H1 (cell line): ENCODE measurements around the gene NDUFB10. TPM values are rescaled to one million over a fixed set of nuclear protein-coding genes. Genes with fewer than 3 reads are reported as not detected.

Experiments used
- CTCF ChIA-PET: fragments of 300-600 bp; sonication (Branson Sonifier 250); formaldehyde crosslinking; loops from one replicate; lab custom pipeline; 2021; ENCODE audit not compliant: partially characterized antibody; lab: Charles Lee
- POLR2A ChIA-PET: fragments of 300-600 bp; sonication (Branson Sonifier 250); formaldehyde crosslinking; loops from one replicate; lab custom pipeline; 2021; ENCODE audit warnings: inconsistent platforms; ENCODE audit not compliant: partially characterized antibody; lab: Charles Lee
- DNase-seq, 2 experiments: peaks; one replicate each; pipeline versions ENCODE4 v3.0.0 to v3.0.0-alpha.2; 2010 to 2022; ENCODE audit warnings: low spot score in 2 of 2, low read depth in 1 of 2, mixed read lengths in 1 of 2
- FAIRE-seq: peaks from 2 replicates; lab custom pipeline; 2011; peaks lifted over from hg19 to GRCh38; lab: Jason Lieb, UNC
- H2AFZ ChIP-seq: 2 replicates; pipeline ENCODE4 v1.8.1; 2012; ENCODE audit warnings: low read length, inconsistent platforms
- H2AK5ac ChIP-seq: 2 replicates; pipeline ENCODE4 v1.6.1; 2013; ENCODE audit warnings: low read depth, low read length
- H2BK120ac ChIP-seq: replicated peaks from 2 replicates; pipeline ENCODE3; 2013; ENCODE audit warnings: low read depth, low read length, inconsistent platforms
- H2BK12ac ChIP-seq: 2 replicates; pipeline ENCODE4 v1.6.1; 2013; ENCODE audit warnings: low read depth, low read length
- H2BK15ac ChIP-seq: 2 replicates; pipeline ENCODE4 v1.6.1; 2013; ENCODE audit warnings: low read length
- H2BK20ac ChIP-seq: 2 replicates; pipeline ENCODE4 v1.6.1; 2013; ENCODE audit warnings: low read length
- H2BK5ac ChIP-seq: 2 replicates; pipeline ENCODE4 v1.6.1; 2013; ENCODE audit warnings: low read depth, low read length
- H3K14ac ChIP-seq: 2 replicates; pipeline ENCODE4 v1.6.1; 2013; ENCODE audit warnings: inconsistent platforms; ENCODE audit not compliant: insufficient read length
- H3K18ac ChIP-seq: 2 replicates; pipeline ENCODE4 v1.6.1; 2013; ENCODE audit warnings: low read length; ENCODE audit errors: extremely low read depth
- H3K23ac ChIP-seq: 2 replicates; pipeline ENCODE4 v1.6.1; 2013; ENCODE audit warnings: inconsistent platforms; ENCODE audit not compliant: insufficient read length
- H3K23me2 ChIP-seq: 2 replicates; pipeline ENCODE4 v1.6.1; 2013; ENCODE audit warnings: low read depth, low read length
- H3K27ac ChIP-seq: 2 replicates; pipeline ENCODE4 v1.6.1; 2011; ENCODE audit warnings: low read depth, low read length, inconsistent platforms
- H3K27me3 ChIP-seq, 4 experiments: replicated peaks in 1 of 4; 1 replicate in 1 of 4; 2 replicates in 3 of 4; pipeline versions ENCODE4 v1.6.1 to v1.8.1; 2011 to 2013; ENCODE audit warnings: low read length in 3 of 4, mild to moderate bottlenecking in 3 of 4, inconsistent platforms in 2 of 4, mixed read lengths in 2 of 4, moderate library complexity in 1 of 4; ENCODE audit not compliant: control insufficient read depth in 3 of 4, insufficient read depth in 3 of 4; ENCODE audit errors: extremely low read depth in 1 of 4
- H3K36me3 ChIP-seq, 4 experiments: 2 replicates each; pipeline versions ENCODE4 v1.6.1 to v1.8.1; 2011 to 2013; ENCODE audit warnings: mild to moderate bottlenecking in 4 of 4, low read length in 3 of 4, moderate library complexity in 2 of 4, control low read depth in 1 of 4, inconsistent platforms in 1 of 4; ENCODE audit not compliant: insufficient read depth in 4 of 4, control insufficient read depth in 2 of 4
- H3K4ac ChIP-seq: replicated peaks from 2 replicates; pipeline ENCODE3; 2013; ENCODE audit warnings: low read length, low read depth, mixed read lengths, inconsistent platforms; ENCODE audit not compliant: insufficient read length
- H3K4me1 ChIP-seq, 4 experiments: replicated peaks in 1 of 4; 1 replicate in 1 of 4; 2 replicates in 3 of 4; pipeline versions ENCODE4 v1.6.1 to v1.8.1; 2011 to 2013; ENCODE audit warnings: low read length in 3 of 4, inconsistent platforms in 2 of 4, mixed read lengths in 1 of 4; ENCODE audit not compliant: insufficient read depth in 4 of 4, control insufficient read depth in 3 of 4
- H3K4me2 ChIP-seq, 2 experiments: 2 replicates each; pipeline versions ENCODE4 v1.6.1 to v1.8.1; 2011 to 2013; ENCODE audit warnings: low read depth in 2 of 2, low read length in 2 of 2, control low read depth in 1 of 2, inconsistent platforms in 1 of 2, mild to moderate bottlenecking in 1 of 2; ENCODE audit not compliant: insufficient read depth in 1 of 2
- H3K4me3 ChIP-seq, 4 experiments: fragments of 200-600, 300-600 bp in 1 of 4; sonication (generic), shearing (Covaris generic), sonication (Bioruptor Twin) in 1 of 4; 2 replicates each; pipeline versions ENCODE4 v1.5.1 to v1.8.1; 2011 to 2016; ENCODE audit warnings: low read length in 4 of 4, low read depth in 3 of 4, control low read depth in 2 of 4, inconsistent platforms in 2 of 4, mild to moderate bottlenecking in 2 of 4, mixed read lengths in 1 of 4, moderate library complexity in 1 of 4; ENCODE audit not compliant: insufficient read depth in 2 of 4; ENCODE audit errors: extremely low read depth in 1 of 4
- H3K56ac ChIP-seq: replicated peaks from 2 replicates; pipeline ENCODE3; 2013; ENCODE audit warnings: low read depth, mild to moderate bottlenecking, mixed read lengths, low read length, inconsistent platforms; ENCODE audit not compliant: insufficient read length
- H3K79me1 ChIP-seq: 2 replicates; pipeline ENCODE4 v1.6.1; 2013; ENCODE audit warnings: low read depth, low read length, control low read depth
- H3K79me2 ChIP-seq, 2 experiments: 2 replicates each; pipeline versions ENCODE4 v1.6.1 to v1.8.1; 2012 to 2013; ENCODE audit warnings: low read length in 2 of 2, mild to moderate bottlenecking in 2 of 2, inconsistent platforms in 1 of 2; ENCODE audit not compliant: insufficient read depth in 2 of 2, control insufficient read depth in 1 of 2
- H3K9ac ChIP-seq, 4 experiments: replicated peaks in 1 of 4; 1 replicate in 1 of 4; 2 replicates in 3 of 4; pipeline versions ENCODE4 v1.6.1 to v1.8.1; 2011 to 2013; ENCODE audit warnings: low read depth in 3 of 4, low read length in 3 of 4, control low read depth in 2 of 4, mild to moderate bottlenecking in 2 of 4, moderate library complexity in 2 of 4, inconsistent platforms in 1 of 4; ENCODE audit errors: extremely low read depth in 1 of 4
- H3K9me3 ChIP-seq, 2 experiments: 2 replicates each; pipeline versions ENCODE4 v1.6.1 to v1.8.1; 2012 to 2013; ENCODE audit warnings: mild to moderate bottlenecking in 2 of 2, moderate library complexity in 2 of 2, control low read depth in 1 of 2, inconsistent platforms in 1 of 2, low read depth in 1 of 2, low read length in 1 of 2, mixed read lengths in 1 of 2; ENCODE audit not compliant: insufficient read depth in 2 of 2
- H4K20me1 ChIP-seq, 2 experiments: replicated peaks in 1 of 2; 2 replicates each; pipeline versions ENCODE3 to v1.8.1; 2011 to 2013; ENCODE audit warnings: inconsistent platforms in 2 of 2, low read length in 2 of 2, mild to moderate bottlenecking in 1 of 2; ENCODE audit not compliant: insufficient read depth in 2 of 2, control insufficient read depth in 1 of 2
- H4K5ac ChIP-seq: 2 replicates; pipeline ENCODE4 v1.6.1; 2013; ENCODE audit warnings: low read length, low read depth, mixed read lengths, inconsistent platforms; ENCODE audit not compliant: insufficient read length
- H4K8ac ChIP-seq: 2 replicates; pipeline ENCODE4 v1.8.0; 2013; ENCODE audit warnings: mild to moderate bottlenecking, moderate library complexity, low read length, inconsistent platforms; ENCODE audit not compliant: insufficient read depth; ENCODE audit errors: extremely low read depth
- H4K91ac ChIP-seq: replicated peaks from 2 replicates; pipeline ENCODE3; 2013; ENCODE audit warnings: low read length, mixed read lengths, inconsistent platforms; ENCODE audit not compliant: insufficient read length
- EGR1 ChIP-seq: IDR thresholded peaks from 2 replicates; pipeline ENCODE4 v1.6.1; 2011; ENCODE audit warnings: low read depth, low read length, borderline replicate concordance
- NRF1 ChIP-seq: IDR thresholded peaks from 2 replicates; pipeline ENCODE4 v1.6.1; 2011; ENCODE audit warnings: mild to moderate bottlenecking, low read depth, low read length, improper control_type of control experiment
- SP1 ChIP-seq: IDR thresholded peaks from 2 replicates; pipeline ENCODE4 v1.6.1; 2011; ENCODE audit warnings: low read depth, low read length
- WGBS, 2 experiments: shearing (Covaris generic) in 1 of 2; methylation state at CpG; one replicate each; pipeline versions ENCODE4 v1.1.6 to v1.1.7; 2013 to 2015; ENCODE audit warnings: low lambda C conversion rate in 2 of 2, mixed read lengths in 2 of 2, inconsistent platforms in 1 of 2, low coverage in 1 of 2, missing lambda C conversion rate in 1 of 2; ENCODE audit not compliant: insufficient replicate concordance in 2 of 2, insufficient coverage in 1 of 2, insufficient read length in 1 of 2; ENCODE audit errors: extremely low coverage in 1 of 2, missing lambda C conversion rate in 1 of 2; 5-methylcytosine and 5-hydroxymethylcytosine counted together
- polyA plus RNA-seq, 7 experiments: library from polyadenylated mRNA; depleted of rRNA in 3 of 7; stranded (reverse) in 5 of 7; unstranded in 2 of 7; fragments of >200 nt in 5 of 7; fragments of 200-250 nt in 2 of 7; gene quantifications; 1 replicate in 5 of 7; 2 replicates in 1 of 7; 4 replicates in 1 of 7; pipeline versions ENCODE4 v1.2.1 to v1.2.3, GENCODE V29; 2011 to 2013; ENCODE audit warnings: missing spikeins in 2 of 7, mixed read lengths in 2 of 7
- total RNA-seq: library from RNA; stranded (reverse); fragmentation: NEBNext Ultra II Directional; extraction: Animal tissue kit (Norgen Biotek cat#: 25700); gene quantifications from 2 replicates; pipeline ENCODE4 v1.2.1, GENCODE V29; 2021

Gene NDUFB10
- total and polyA plus RNA-seq, 2 of the 8 experiments (the other 6 are each of a cell fraction or from before 2014, with no cell fraction given): 183 to 194 TPM

DNA sequence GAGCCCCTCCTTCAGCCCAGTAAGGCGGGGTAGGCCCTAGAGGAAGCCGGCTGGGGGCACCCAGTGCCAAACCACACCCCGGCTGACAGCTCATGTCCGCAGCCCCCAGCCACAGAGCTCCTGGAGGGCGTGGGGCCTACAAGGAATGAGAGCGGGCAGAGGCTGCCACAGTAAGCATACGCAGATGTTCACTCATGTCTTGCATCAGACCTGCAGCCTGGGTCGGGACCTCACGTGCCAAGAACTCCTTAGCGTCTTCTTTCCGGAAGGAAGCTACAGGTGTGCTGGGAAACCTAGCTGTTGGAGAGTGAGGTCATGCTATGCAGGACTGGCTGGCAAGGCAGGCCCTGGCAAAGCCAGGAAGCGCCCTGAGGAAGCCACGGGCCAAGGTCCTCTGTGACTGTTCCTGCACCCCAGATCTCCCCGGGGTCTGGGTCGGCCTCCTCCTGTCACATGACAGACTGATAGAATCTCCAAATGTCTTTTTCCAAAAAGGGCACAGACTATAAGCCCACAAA is 48.7 kb downstream of the NDUFB10 start:
- Histone ChIP-seq H2AK5ac (no peak overlapping the region), H2BK20ac (no peak overlapping the region), H3K23me2 (peaks cover 12% of the 10 kb centered on the region; the same call in 1 of the 2 replicates), H3K56ac (no peak overlapping the region), H4K5ac (no peak overlapping the region), H3K23ac (no peak overlapping the region), H2AFZ (no peak overlapping the region), H3K4me2 (peak overlapping the region; percentile 89 to 92; a peak in 3 of 4 replicates), H2BK5ac (no peak overlapping the region), H3K4ac (no peak overlapping the region), H3K9me3 (no peaks in the 10 kb centered on the region), H3K79me2 (peaks cover 22 to 50% of the 10 kb centered on the region in 2 experiments; a peak in 3 of 4 replicates), H4K91ac (no peak overlapping the region), H3K4me1 (peaks cover 3 to 38% (median 22%) of the 10 kb centered on the region in 4 experiments), H4K8ac (no peak overlapping the region), H3K27ac (no peak overlapping the region), H4K20me1 (peaks cover 23 to 51% of the 10 kb centered on the region in 2 experiments), H3K18ac (no peak overlapping the region), H2BK120ac (no peak overlapping the region), H3K4me3 (peak overlapping the region in 3 of 4 experiments; percentile 80 to 95 (median 86); a peak in 5 of 8 replicates), H3K14ac (no peak overlapping the region), H2BK12ac (no peak overlapping the region), H3K36me3 (peaks cover 0 to 4% (median under 1%) of the 10 kb centered on the region in 4 experiments; a peak in 2 of 8 replicates), H3K9ac (no peak overlapping the region), H2BK15ac (no peak overlapping the region), H3K79me1 (peaks cover 9% of the 10 kb centered on the region; the same call in 1 of the 2 replicates), H3K27me3 (no peaks in the 10 kb centered on the region)
- FAIRE-seq (no peak), DNase-seq (no peak)
- 90% methylated on average over 15 of the region's 15 CpGs; no CpG with 5 or more reads in 1 of the 2 experiments for WGBS, 2 experiments
- ChIA-PET POLR2A (interaction anchor here (0.6 to 2.8 kb wide), 14 partner anchors 9 to 232 kb away, joined by 3 to 17 read pairs (median 4); partner anchors contain the start of genes NPW, RPS2, TBL3 and TRAF7), CTCF (interaction anchor here (0.8 to 2.8 kb wide), 10 partner anchors 9 to 139 kb away, joined by 3 to 7 read pairs (median 6); partner anchors contain the start of genes NHERF2 and NPW)
- TF ChIP-seq SP1 (no peak), EGR1 (no peak), NRF1 (no peak)
